Inflammatory macrophage (primary cell): ENCODE measurements around the gene DIS3L.
"Not testable (repeated sequence)": the region's sequence is repeated elsewhere in the genome, so short reads cannot be mapped to it uniquely, and the experiment has no call there.

ENCODE experiments used
- DNase-seq, 2 donors: peaks; one replicate each; pipeline ENCODE4 v3.0.0-alpha.2; 2020 to 2022

The DIS3L gene

DNA sequence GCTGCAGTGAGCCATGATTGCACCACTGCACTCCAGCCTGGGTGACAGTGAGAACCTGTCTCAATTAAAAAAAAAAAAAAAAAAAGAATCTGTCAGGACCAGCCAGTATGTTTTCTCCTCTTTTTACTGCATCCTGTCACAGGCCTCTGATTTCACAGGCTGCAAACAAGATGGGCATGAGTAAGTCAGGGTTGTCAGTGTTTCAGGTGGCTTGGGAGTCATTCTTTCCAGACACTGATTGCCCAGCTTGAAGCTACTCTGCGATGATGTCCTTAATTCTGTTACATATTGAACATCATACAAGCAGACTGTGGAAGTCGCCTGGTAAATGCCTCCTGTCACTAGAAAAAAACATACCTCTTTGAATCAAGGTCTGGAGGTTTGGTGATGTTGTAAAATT, 18.8 kb downstream of the DIS3L start:
- DNase-seq, result no peak

DNA sequence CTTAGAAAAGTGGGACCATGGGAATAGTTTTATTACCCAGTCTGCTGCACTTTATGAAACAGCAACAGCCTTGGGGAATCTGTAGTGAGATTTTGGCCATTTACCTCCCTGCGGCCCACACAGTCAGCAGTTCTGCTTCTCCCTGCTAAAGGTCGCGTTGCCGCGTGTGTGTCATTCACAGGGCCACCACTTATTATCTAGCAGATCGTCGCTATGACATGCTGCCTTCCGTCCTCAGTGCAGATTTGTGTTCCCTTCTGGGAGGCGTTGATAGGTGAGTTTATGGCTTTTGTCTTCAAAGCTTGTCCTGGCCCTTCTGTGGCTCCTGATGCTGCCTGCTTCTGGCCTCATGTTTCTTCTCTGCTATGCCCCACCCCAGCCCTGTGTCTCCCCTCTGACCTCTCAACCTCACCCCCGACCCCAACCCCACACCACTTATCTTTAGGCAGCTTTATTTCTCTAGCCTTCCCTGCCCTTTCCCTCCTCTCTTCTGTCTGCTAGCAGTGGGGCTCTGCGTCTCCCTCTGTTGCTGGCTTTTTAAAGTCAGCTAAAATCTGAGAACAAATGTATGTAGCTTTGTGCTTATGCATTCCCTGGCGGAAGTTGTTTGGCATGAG, 30.1 kb downstream of the DIS3L start:
- no peak for DNase-seq

DNA sequence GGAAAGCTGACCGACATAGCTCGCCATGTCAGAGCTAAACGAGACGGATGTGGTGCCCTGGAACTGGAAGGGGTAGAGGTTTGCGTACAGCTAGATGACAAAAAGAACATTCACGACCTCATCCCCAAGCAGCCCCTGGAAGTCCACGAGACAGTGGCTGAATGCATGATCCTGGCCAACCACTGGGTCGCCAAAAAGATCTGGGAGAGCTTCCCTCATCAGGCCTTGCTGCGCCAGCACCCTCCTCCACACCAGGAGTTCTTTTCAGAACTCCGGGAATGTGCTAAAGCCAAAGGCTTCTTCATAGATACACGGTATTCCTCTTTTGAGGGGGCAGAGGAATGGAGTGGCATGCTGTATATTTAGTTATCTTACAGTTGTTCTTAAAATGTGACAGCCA, 32.7 kb downstream of the DIS3L start:
- DNase-seq, result no peak

DNA sequence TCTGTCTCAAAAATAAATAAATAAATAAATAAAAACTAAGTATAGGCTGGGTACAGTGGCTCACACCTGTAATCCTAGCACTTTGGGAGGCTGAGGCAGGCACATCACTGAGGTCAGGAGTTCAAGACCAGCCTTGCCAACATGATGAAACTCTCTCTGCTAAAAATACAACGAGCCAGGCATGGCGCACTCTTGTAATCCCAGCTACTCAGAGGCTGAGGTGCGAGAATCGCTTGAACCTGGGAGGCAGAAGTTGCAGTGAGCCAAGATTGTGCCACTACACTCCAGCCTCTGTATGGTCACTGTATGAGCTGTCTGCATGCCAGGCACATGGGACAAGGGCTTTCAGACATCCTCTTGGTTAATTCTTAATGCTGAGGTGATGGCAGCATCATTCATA, 34.4 kb downstream of the DIS3L start:
- no peak for DNase-seq

DNA sequence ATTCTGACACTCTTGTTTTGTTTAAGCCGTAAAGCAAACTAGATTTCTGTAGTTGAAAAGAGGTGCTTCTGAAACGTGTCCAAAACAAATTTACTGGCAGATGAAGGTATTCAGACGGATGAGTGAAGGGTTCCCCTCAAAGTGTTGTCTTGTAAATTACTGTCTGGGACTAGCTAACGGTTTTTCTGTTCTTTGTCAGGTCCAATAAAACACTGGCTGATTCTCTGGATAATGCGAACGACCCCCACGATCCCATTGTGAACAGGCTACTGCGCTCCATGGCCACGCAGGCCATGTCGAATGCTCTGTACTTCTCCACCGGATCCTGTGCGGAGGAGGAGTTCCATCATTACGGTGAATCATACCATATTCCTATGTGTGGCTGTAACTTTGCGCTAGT, 35.4 kb downstream of the DIS3L start:
- no peak for DNase-seq

DNA sequence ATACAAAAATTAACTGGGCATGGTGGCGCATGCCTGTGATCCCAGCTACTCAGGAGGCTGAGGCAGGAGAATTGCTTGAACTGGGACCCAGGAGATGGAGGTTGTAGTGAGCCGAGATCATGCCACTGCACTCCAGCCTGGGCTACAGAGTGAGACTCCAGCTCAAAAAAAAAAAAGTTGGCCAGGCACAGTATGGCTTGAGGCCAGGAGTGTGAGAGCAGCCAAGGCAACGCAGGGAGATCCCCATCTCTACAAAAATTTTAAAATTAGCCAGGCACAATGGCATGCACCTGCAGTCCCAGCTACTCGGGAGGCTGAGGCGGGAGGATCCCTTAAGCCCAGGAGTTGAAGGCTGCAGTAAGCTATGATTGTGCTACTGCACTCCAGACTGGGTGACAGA, 55.2 kb downstream of the DIS3L start:
- DNase-seq, result not testable (repeated sequence)

DNA sequence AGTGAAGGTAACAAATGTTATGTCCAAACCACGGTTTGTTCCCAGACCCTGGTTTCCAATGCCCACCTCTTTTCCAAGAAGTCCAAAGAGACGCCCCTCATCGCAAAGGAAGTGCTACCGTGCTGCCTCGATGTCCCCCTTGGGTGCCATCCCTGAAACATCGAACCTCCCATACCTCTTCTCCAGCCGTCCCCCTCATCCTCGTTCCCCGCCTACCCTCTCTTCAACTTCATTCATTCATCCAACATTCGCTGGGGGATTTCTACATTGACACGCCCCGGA, 62.6 kb downstream of the DIS3L start:
- no peak for DNase-seq

DNA sequence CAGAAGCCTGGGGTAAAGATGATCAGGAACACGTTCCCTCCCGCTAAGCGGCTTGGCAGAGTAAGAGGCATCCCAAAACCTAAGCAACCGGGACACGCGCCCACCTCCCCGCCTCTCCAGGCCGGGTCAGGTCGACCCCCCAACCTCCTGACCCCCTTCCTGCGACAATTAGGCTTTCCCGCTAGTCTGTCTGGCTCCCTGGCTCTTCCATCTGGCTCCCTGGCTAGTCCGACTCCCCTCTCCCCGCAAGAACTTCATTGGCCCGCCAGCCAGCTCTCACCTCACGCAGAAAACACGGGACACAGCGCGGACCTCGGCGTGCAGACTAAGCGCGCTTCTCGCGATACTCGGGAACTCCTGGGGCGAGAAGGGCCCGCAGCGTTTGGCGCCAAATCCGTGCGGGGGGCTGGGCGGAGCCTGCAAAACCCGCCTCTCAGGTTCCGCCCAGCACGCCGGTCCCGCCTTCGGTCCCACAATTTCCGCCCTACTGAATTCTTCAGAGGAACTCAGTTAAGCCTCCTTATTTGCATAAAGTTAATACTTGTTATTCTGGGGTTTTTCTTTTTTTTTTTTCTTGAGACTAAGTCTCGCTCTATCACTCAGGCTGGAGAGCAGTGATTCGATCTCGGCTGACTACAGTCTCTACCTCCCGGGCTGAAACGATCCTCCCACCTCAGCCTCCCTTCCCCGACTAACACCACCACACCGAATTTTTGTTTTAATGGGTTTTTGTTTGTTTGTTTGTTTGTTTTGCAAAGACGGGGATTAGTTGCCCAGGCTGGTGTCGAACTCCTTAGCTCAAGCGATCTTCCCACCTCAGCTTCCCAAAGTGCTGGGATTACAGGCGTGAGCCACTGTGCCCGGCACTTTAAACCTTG, 63.2 kb downstream of the DIS3L start, which contains the start of gene TIPIN:
TIPIN (minus strand) TSS at position 327 of the 878 bp plus-strand sequence. CDS start 3,738 bp downstream, outside the sequence.
- DNase-seq, result peak; percentile 96 to 98

DNA sequence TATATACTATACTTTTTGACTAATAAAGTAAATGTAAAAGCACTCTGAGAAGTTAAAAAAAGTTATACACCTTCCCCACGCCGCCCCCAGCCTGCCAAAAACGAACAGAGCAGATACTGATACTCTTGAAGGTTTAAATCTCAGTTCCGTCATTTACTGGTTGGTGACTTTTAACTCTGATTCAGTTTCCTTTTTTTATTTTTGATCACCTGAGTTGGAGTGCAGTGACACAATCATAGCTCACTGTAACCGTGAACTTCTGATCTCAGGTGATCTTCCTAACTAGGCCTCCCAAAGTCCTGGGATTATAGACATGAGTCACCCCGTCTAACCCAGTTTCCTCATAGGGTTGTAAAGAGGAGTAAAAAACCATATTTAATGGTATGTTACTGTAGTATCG, 66.4 kb downstream of the DIS3L start:
- no peak for DNase-seq

DNA sequence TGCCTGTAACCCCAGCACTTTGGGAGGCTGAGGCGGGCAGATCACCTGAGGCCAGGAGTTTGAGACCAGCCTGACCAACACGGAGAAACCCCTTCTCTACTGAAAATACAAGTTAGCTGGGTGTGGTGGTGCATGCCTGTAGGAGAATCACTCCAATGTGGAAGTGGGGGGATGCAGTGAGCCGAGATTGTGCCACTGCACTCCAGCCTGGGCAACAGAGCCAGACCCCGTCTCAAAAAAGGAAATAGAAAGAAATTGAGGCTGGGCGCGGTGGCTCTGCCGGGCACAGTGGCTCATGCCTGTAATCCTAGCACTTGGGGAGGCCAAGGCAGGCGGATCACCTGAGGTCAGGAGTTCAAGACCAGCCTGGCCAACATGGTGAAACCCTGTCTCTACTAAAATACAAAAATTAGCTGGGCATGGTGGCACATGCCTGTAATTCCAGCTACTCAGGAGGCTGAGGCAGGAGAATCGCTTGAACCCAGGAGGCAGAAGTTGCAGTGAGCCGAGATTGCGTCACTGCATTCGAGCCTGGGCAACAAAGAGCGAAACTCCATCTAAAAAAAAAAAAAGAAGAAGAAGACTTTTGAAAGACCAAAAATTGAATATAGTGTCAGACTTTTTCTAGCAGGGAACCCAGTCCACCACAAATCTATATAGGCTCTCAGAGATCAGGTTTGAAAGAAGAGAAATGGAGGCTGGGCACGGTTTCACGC, 68.5 kb downstream of the DIS3L start:
- peak; percentile 4 to 56 for DNase-seq

DNA sequence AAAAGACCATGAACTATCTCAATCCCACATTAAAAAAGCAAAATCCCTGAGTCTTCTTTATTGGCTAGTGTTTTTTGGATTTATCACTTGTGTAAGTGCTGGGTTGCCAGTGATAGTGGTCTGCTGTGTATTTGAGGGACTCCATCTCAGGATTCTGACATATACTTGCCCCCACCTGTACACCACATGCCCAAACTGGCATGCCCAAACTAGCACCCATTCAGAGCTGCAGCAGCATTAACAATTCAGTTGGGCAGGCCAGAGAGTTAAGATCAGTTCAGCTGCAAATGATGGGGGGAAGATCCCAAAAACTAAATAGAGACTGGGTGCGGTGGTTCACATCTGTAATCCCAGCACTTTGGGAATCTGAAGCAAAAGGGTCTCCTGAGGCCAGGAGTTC, 69.4 kb downstream of the DIS3L start:
- no peak for DNase-seq

DNA sequence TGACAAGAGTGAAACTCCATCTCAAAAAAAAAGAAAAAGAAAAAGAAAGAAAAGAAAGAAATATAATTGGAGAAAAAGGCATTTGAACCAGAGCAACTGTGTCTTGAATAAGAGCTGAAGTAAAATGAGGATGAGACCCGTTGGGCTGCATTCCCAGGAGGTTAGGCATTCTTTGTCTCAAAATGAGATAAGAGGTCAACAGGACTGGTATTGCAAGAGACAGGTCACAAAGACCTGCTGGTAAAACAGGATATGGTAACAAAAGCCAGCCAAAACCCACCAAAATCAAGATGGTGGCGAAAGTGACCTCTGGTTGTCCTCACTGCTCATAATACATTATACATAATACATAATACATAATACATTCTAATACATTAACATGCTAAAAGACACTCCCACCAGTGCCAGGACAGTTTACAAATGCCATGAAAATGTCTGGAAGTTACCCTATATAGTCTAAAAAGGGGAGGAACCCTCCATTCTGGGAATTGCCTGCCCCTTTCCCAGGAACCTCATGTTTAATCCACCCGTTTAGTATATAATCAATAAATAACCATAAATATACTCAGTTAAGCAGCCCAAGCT, 71.7 kb downstream of the DIS3L start:
- DNase-seq, result no peak

DNA sequence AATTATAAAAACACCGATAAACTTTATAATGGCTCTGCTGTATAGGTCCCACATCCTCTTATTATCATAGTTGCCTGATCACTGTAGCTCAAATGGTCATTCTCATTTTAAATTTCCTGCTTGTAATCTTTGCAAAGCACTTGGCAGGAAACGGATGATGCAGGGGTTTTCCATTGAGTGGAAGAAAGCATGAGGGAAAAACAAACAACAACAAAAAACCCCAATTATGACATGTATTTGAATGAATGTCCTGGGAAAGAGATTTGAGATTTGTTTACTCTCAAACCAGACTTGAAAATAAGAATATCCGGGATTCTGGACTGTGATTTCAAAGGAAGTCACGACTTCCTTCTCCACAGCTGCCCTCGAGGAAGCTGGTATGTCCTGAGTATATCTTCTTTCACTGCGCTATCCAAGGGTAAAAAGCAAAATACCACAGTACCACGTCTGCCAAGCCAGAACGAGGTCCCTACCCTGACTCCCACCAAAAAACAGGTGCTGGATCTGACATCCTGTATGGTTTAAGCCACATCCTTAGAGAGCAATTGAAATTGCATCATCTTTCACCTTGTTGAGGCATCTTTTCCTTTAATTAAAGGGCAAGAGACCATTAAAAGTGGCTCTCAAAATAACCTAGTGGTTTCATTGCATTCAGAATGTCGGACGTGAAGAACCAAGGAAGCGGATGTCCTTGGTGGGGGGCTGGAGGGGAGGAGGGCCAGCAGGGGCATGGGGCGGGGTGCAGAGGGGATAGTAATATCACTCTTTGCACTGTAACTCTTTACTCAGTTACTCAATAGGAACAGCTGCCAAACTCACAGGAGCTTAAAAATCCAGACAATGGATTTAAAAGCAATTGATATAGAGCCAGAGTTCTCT, 76.6 kb downstream of the DIS3L start:
- DNase-seq, result peak; percentile 34 to 40

DNA sequence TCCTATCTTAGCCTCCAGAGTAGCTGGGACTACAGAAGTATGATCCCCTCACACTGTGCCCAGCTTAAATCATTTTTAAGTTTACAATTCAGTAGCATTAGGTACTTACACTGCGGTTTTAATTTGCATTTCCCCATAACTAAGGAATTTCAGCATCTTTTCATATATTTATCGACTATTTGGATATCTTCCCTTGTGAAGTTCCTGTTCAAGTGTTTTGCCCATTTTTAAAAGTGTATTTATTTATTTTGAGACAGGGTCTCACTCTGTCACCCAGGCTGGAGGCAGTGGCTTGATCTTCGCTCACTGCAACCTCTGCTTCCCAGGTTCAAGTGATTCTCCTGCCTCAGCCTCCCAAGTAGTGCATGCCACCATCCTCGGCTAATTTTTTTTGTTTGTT, 80.8 kb downstream of the DIS3L start:
- no peak for DNase-seq

DNA sequence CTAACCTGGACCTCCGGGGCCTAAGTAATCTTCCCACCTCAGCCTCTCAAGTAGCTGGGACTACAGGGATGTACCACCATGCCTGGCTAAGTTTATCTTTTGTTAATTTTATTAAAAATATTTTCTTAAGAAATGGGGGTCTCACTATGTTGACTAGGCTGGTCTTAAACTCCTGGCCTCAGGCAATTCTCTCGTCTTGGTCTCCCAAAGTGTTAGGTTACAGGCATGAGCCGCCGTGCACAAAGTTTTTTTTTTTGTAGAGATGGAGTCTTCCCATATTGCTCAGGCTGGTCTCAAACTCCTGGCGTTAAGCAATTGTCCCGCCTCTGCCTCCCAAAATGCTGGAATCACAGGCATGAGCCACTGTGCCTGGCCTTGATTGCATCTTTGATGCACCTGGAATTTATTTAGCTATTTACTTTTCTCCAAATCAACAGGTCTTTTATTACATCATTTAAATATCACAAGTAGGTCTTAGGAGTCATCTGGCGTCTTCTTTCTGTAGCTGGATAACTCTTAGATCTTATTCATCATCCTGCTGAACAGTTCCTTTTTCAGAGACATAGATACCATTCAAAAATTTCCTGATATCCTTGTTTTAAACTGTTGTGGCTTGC, 85.6 kb downstream of the DIS3L start:
- DNase-seq, result no peak

DNA sequence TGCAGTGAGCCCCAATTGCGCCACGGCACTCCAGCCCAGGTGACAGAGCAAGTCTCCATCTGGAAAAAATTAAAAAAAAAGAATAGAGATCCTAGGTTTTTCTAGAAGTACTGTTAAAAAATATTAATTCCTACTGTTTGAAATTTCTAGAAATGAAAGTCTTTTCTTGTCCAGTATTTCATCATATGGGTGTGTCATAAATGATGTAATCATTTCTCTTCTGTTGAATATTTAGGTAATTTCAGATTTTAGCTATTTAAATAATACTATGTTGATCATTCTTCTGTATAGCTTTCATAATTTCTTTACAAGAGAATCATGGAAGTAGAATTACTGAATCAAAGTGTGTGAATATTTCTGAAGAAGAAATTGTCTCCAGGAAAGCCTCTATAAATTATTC, 88.0 kb downstream of the DIS3L start:
- peak in 1 of 2 donors; percentile 51 for DNase-seq
